GM19395 (cell line): ENCODE measurements around the gene C12orf76.

Experiments used
- ATAC-seq: cut with Tn5 transposase; IDR thresholded peaks from one replicate; pipeline ENCODE4 v1.9.1; 2021; ENCODE audit warnings: mild to moderate bottlenecking, moderate library complexity; ENCODE audit not compliant: unreplicated experiment

Gene C12orf76

GRCh38 chr12:109997393-109997792 is 50.9 kb downstream of the C12orf76 start:
- no peak for ATAC-seq

DNA sequence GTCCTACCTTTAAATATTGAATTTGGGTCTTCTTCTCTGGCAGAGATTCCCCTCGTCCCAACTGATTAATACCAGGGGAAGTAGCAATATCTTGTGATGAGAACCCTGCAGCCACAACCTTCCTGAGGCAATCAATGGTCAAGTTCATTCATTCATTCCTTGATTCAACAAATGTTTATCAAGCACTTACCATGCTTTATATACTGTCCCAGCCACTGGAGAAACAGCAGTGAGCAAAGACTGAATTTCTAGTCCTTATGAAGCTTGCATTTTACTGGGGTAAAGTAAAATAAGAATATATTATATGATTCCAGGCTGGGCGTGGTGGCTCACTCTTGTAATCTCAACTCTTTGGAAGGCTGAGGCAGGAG is 51.9 kb downstream of the C12orf76 start:
- ATAC-seq: no peak

GRCh38 chr12:109995686-109996482 is 52.4 kb downstream of the C12orf76 start, which contains the start of gene GIT2:
Gene GIT2 (minus strand): TSS chr12:109996368. CDS start chr12:109996224, 144 bp downstream.
- peak; percentile 60 for ATAC-seq

- no peak for ATAC-seq
Observed at GRCh38 chr12:109995361-109995685, 53.0 kb downstream of the C12orf76 start.

DNA sequence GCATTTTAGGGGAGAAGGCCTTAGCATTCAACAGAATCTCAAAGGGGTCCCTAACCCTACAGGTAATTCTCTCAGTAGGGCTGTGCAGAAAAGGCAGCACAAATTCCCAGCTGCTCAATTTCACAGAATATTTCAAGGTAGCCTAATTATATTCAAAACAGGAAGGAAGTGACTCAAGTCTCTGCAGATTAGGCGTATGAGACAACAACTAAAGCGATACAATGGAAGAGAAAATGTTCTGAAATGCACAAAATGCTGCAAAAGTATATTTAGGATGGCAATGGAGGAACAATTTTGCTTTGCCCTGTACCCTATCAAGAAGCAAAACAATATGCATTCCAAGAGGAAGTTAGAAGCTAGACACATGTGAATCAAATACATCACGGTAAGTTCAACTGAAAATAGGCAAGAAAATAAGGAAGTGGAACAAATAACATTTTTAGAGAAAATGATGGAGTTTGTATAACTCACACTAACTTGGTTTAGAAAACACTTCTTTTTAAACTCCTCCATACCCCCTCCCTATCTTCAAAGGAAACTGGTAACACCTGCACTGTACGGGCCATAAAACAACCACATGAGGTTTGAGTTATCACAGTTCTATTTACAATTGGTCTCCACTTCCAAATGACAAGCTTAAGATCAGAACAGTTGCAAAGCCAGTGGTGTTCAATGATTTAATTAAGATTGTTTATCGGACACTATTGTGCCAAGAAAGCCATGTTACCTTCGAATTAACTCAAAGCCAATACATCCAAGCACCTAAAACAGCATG is 53.7 kb downstream of the C12orf76 start:
- no peak for ATAC-seq

- no peak for ATAC-seq
Observed at GRCh38 chr12:109993091-109993490, 55.2 kb downstream of the C12orf76 start.

GRCh38 chr12:109991586-109991985 is 56.7 kb downstream of the C12orf76 start:
- ATAC-seq: no peak
